ENCODE results near the gene NOLC1.

NOLC1 gene

DNA sequence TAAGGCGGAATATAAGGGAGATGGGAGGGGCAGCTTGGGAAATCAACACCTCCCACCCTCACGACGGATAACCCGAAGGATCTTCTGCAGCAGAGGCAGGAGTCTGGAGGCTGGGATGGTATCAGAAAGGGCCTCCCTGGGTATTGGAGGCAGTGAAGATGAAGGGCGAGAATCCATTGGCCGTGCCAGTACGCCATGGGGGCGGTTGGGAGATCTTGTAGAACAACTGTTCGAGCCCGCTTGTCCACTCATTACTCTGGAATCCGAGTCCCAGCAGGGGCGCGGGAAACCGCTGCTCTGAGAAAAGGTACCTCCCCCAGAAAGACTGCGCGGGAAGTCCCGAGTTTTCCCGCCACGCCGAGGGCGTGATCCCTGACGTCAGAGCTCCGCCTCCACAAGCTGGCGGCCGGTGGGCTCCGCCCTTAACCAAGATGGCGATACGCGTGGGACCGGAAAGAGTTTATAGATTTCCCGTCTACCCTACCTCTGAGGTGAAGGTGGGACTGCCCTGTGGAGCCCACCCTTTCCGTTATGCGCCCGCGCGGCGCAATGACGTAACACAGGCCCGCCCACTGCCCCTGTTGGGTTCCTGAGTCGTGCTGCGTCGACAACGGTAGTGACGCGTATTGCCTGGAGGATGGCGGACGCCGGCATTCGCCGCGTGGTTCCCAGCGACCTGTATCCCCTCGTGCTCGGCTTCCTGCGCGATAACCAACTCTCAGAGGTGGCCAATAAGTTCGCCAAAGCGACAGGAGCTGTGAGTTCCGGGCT lies at the start of gene NOLC1:
NOLC1 (plus strand) TSS at position 616 of the 771 bp plus-strand sequence; CDS start at position 638, 22 bp downstream.
- DNase-seq, result peak; percentile 98 to 99
- TF ChIP-seq GATA1 (IDR thresholded peaks at IDR 0.05; ENCODE audit: low read depth, low read length), result no peak
- peak; percentile 92 for TF ChIP-seq POLR2A (IDR thresholded peaks at IDR 0.05; ENCODE audit: low read length)

- TF ChIP-seq GATA1 (IDR thresholded peaks at IDR 0.05; ENCODE audit: low read depth, low read length), result no peak
- no peak for TF ChIP-seq POLR2A (IDR thresholded peaks at IDR 0.05; ENCODE audit: low read length)
- no peak for DNase-seq
Measured at GRCh38 chr10:102102421-102102820, 49.8 kb upstream of the NOLC1 start.

DNA sequence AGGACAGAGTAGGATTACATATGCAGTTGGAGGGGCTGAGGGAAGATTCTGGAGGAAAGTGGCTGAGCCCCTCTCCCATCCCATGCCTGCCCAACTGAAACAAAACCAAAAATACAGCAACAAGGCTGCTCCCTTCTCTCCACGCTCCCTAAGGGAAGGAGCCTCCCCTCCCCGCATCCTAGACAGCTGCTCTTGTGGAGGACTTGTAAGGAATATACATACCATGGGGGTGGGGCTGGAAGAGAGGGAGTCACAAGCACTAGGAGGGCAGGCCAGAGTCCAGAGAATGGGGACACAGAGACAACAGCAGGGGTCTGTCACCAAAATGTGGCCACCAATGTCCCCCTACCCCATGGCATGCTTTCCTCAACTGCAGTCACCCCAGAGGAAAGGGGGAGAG lies 45.2 kb upstream of the NOLC1 start:
- DNase-seq, result no peak
- TF ChIP-seq GATA1 (IDR thresholded peaks at IDR 0.05; ENCODE audit: low read depth, low read length) (no peak), POLR2A (IDR thresholded peaks at IDR 0.05; ENCODE audit: low read length) (peak; percentile 53)

DNA sequence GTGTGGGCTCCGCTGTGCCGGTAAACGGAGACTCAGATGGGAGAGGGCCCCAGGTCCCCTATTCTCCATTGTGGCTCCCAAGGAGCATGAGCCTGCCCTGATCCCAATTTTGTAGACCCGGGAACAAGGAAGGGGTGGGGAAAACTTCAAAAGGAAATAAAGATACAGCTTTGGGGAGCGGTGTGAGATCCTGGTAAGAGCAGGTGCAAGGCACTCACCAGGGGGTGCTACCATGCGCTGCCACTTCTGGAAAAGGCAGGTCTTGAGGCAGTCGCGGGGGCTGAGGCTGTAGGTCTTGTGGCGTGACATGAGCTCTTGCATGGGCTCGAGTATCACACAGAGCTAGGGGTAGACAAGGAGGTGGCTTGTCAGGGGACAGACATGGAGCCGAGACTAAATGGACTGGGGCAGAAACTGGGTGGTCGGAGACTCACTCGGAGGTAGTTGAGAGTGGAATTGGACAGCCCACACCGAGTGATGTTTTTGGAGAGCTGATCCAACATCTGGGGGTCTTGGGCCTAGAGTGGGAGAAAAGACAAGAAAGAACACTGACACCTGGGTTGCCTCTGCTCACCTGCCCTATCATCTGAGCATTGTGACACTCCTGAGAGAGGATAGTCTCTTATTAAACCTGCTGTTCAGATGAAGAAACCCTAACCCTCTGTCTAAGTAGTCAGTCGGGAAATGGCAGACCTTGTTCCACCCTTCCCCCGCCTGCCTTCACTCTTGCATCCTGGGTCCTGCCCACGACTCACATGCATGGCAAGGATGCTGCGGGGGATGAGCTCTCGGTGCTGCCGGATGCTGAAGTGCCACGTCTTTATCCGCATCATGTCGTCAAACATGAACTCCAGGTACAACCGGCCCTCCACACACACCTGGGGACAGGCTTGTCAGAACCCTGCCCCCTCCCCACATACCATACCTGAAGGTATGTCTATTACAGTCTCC lies 42.7 kb upstream of the NOLC1 start:
- TF ChIP-seq GATA1 (IDR thresholded peaks at IDR 0.05; ENCODE audit: low read depth, low read length) (no peak), POLR2A (IDR thresholded peaks at IDR 0.05; ENCODE audit: low read length) (no peak)
- DNase-seq, result no peak

- TF ChIP-seq POLR2A (IDR thresholded peaks at IDR 0.05; ENCODE audit: low read length), result no peak
- no peak for TF ChIP-seq GATA1 (IDR thresholded peaks at IDR 0.05; ENCODE audit: low read depth, low read length)
- peak; percentile 33 to 36 for DNase-seq
Measured at GRCh38 chr10:102111276-102111675, 40.9 kb upstream of the NOLC1 start.

- peak; percentile 94 for TF ChIP-seq POLR2A (IDR thresholded peaks at IDR 0.05; ENCODE audit: low read length)
- TF ChIP-seq GATA1 (IDR thresholded peaks at IDR 0.05; ENCODE audit: low read depth, low read length), result peak; percentile 78
Measured at GRCh38 chr10:102112210-102112817, 39.9 kb upstream of the NOLC1 start.

DNA sequence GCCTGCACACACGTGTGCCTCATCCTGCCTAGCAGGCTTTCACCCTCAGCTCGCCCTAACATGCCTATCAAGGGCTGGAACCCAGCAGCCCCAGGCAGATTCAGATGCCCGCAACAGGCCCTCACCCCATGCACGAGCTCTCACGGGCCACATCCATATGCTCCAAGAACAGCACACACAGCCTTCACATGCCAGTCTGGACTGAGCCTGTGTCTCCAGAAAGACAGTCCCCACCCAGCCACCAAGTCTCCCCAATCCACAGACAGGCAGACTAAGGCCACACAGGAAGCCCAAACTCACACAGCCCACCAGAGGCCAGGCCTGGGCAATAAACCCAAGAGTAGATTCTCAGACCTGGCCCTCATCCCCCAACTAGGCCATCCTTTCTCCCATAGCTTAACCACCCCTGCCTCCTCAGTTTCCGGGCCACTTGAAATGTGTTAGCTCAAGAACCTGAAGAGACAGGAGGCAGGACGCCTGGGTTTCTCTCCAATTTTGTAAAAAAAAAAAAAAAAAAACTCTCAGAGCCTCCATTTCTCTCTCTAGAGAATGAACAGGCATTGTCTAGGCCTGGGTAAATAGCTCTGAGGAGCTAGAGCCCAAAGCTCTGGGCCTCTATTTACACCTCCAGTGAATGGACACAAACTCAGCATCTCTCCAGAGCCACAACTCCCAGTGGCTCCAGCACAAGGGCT lies 38.8 kb upstream of the NOLC1 start:
- TF ChIP-seq POLR2A (IDR thresholded peaks at IDR 0.05; ENCODE audit: low read length), result no peak
- no peak for TF ChIP-seq GATA1 (IDR thresholded peaks at IDR 0.05; ENCODE audit: low read depth, low read length)
- DNase-seq, result peak; percentile 71 to 76

More at GRCh38 chr10:102112210-102112817, 39.9 kb upstream of the NOLC1 start:
- peak; percentile 92 to 98 for DNase-seq

- peak; percentile 73 to 76 for DNase-seq
- TF ChIP-seq POLR2A (IDR thresholded peaks at IDR 0.05; ENCODE audit: low read length) (no peak), GATA1 (IDR thresholded peaks at IDR 0.05; ENCODE audit: low read depth, low read length) (no peak)
Measured at GRCh38 chr10:102113956-102114857, 38.0 kb upstream of the NOLC1 start.

GRCh38 chr10:102114861-102115618 lies 37.1 kb upstream of the NOLC1 start:
- DNase-seq, result peak; percentile 87 to 92
- TF ChIP-seq POLR2A (IDR thresholded peaks at IDR 0.05; ENCODE audit: low read length) (peak; percentile 68), GATA1 (IDR thresholded peaks at IDR 0.05; ENCODE audit: low read depth, low read length) (no peak)

DNA sequence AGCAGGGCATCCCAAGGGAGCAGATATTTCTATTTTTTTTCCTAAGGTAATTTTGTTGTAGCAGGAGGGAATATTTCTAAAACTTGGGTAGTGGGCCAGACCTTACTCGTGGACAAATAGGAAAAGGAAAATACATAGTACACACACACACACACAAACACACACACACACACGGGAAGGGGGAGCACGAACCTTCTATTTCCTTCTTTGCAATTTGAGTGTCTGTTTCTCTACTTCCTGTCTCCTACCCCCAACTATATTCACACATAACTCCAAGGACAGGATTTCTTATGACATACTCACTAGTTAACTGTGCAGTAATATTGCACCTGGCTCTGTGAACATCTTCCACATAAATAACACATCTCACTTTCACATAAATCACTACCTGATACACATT lies 36.4 kb upstream of the NOLC1 start:
- TF ChIP-seq GATA1 (IDR thresholded peaks at IDR 0.05; ENCODE audit: low read depth, low read length), result no peak
- TF ChIP-seq POLR2A (IDR thresholded peaks at IDR 0.05; ENCODE audit: low read length), result no peak

GRCh38 chr10:102116656-102117055 lies 35.5 kb upstream of the NOLC1 start:
- DNase-seq, result no peak
- TF ChIP-seq POLR2A (IDR thresholded peaks at IDR 0.05; ENCODE audit: low read length) (no peak), GATA1 (IDR thresholded peaks at IDR 0.05; ENCODE audit: low read depth, low read length) (no peak)

More for the DNA sequence above, 36.4 kb upstream of the NOLC1 start:
- DNase-seq, result no peak
